ENCODE measurements around the gene PADI4.

DNA sequence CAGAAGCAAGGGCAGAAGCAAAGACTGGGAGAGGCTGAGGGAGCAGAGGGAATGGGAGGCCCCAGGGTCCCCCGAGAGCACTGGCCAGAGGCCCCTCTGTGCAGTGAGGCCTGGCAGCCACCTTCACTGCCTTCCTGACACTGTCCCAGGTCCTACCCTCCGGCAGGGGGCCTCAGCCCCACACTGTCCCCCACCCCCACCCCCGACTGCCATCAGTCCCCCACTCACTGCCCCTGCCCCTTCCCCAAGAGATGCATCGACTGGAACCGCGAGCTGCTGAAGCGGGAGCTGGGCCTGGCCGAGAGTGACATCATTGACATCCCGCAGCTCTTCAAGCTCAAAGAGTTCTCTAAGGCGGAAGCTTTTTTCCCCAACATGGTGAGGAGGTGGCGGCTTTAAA is 51.0 kb downstream of the PADI4 start:
- TF ChIP-seq, protein P1, sequence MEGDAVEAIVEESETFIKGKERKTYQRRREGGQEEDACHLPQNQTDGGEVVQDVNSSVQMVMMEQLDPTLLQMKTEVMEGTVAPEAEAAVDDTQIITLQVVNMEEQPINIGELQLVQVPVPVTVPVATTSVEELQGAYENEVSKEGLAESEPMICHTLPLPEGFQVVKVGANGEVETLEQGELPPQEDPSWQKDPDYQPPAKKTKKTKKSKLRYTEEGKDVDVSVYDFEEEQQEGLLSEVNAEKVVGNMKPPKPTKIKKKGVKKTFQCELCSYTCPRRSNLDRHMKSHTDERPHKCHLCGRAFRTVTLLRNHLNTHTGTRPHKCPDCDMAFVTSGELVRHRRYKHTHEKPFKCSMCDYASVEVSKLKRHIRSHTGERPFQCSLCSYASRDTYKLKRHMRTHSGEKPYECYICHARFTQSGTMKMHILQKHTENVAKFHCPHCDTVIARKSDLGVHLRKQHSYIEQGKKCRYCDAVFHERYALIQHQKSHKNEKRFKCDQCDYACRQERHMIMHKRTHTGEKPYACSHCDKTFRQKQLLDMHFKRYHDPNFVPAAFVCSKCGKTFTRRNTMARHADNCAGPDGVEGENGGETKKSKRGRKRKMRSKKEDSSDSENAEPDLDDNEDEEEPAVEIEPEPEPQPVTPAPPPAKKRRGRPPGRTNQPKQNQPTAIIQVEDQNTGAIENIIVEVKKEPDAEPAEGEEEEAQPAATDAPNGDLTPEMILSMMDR (conservative IDR thresholded peaks at IDR 0.05 in 1 of 2, IDR thresholded peaks at IDR 0.05 in 1 of 2; ENCODE audit: low read depth in 1 of 2, low read length in 2 of 2), result no peak
- TF ChIP-seq EZH2 (IDR thresholded peaks at IDR 0.05; ENCODE audit: low read length, missing control alignments), result no peak

Data from fibroblast of lung (primary cell).